HFF-Myc (cell line): ENCODE measurements around the gene MAGI1.

Experiments
- DNase-seq: peaks from one replicate; pipeline ENCODE4 v3.0.0-alpha.2; 2011; ENCODE audit warnings: low read depth; ENCODE audit errors: extremely low read depth
- H3K4me3 ChIP-seq: replicated peaks from 2 replicates; pipeline ENCODE4 v1.5.1; 2011; ENCODE audit warnings: low read depth, mild to moderate bottlenecking, control low read depth, low read length
- CTCF ChIP-seq: IDR thresholded peaks from 2 replicates; pipeline ENCODE4 v1.5.1; 2012; ENCODE audit warnings: mild to moderate bottlenecking, low read depth, low read length, control low read depth; ENCODE audit errors: missing control alignments

MAGI1 gene

GRCh38 chr3:65400899-65401298 lies 637.8 kb downstream of the MAGI1 start:
- no peak overlapping the region for H3K4me3 ChIP-seq

GRCh38 chr3:65398953-65399352 lies 639.8 kb downstream of the MAGI1 start:
- DNase-seq, result peak; percentile 17
- no peak overlapping the region for H3K4me3 ChIP-seq
- no peak for TF ChIP-seq CTCF

More at GRCh38 chr3:65400899-65401298, 637.8 kb downstream of the MAGI1 start:
- DNase-seq, result no peak
- TF ChIP-seq CTCF, result no peak

GRCh38 chr3:65396078-65396477 lies 642.6 kb downstream of the MAGI1 start:
- no peak for DNase-seq
- no peak overlapping the region for H3K4me3 ChIP-seq
- no peak for TF ChIP-seq CTCF

- no peak overlapping the region for H3K4me3 ChIP-seq
- no peak for DNase-seq
- TF ChIP-seq CTCF, result no peak
Measured at GRCh38 chr3:65391068-65391467, 647.6 kb downstream of the MAGI1 start.

- H3K4me3 ChIP-seq, result no peak overlapping the region
- TF ChIP-seq CTCF, result no peak
- DNase-seq, result no peak
Measured at GRCh38 chr3:65385805-65386204, 652.9 kb downstream of the MAGI1 start.

GRCh38 chr3:65381496-65382010 lies 657.2 kb downstream of the MAGI1 start:
- no peak for DNase-seq
- no peak overlapping the region for H3K4me3 ChIP-seq

More at GRCh38 chr3:65381496-65382010, 657.2 kb downstream of the MAGI1 start:
- TF ChIP-seq CTCF, result no peak
